ENCODE data around the gene FANCC. TPM values are rescaled to one million over a fixed set of nuclear protein-coding genes. Genes with fewer than 3 reads are reported as not detected.

FANCC gene
- total RNA-seq, 1 experiment from 2014 or later: 25.3 TPM

- POLR2A ChIA-PET (ENCODE audit: low non-redundant PET): no interaction called here
- no peak for DNase-seq (ENCODE audit: low spot score)
- Histone ChIP-seq H3K27ac (ENCODE audit: low read depth, low read length, poor library complexity, severe bottlenecking) (no peak overlapping the region), H3K36me3 (ENCODE audit: insufficient read depth, low read length, poor library complexity, severe bottlenecking) (peaks cover 7% of the 10 kb centered on the region), H3K4me1 (ENCODE audit: insufficient read depth, low read length, poor library complexity, severe bottlenecking) (no peaks in the 10 kb centered on the region), H3K9me3 (ENCODE audit: low read depth, low read length, poor library complexity, severe bottlenecking) (no peaks in the 10 kb centered on the region), H3K4me3 (ENCODE audit: low read depth, low read length, poor library complexity, severe bottlenecking) (no peak overlapping the region), H3K27me3 (replicated peaks; ENCODE audit: insufficient read depth, low read depth, low read length, poor library complexity) (no peaks in the 10 kb centered on the region)
- no TSS peak for BruUV-seq (replicated peaks)
- CTCF ChIA-PET: no interaction called here
- intact Hi-C loops (cut with micrococcal nuclease; ENCODE audit: unreplicated experiment): no loop called here
- TF ChIP-seq CTCF (conservative IDR thresholded peaks at IDR 0.05; ENCODE audit: low read depth, low read length) (no peak), EZH2 (IDR thresholded peaks at IDR 0.05; ENCODE audit: borderline replicate concordance, low read depth, low read length, poor library complexity, severe bottlenecking) (no peak)
Observed at GRCh38 chr9:95100071-95100627, 217.4 kb downstream of the FANCC start.

GRCh38 chr9:95099321-95100070, 218.0 kb downstream of the FANCC start:
- intact Hi-C loops (cut with micrococcal nuclease; ENCODE audit: unreplicated experiment): no loop called here
- TF ChIP-seq CTCF (conservative IDR thresholded peaks at IDR 0.05; ENCODE audit: low read depth, low read length) (no peak), EZH2 (IDR thresholded peaks at IDR 0.05; ENCODE audit: borderline replicate concordance, low read depth, low read length, poor library complexity, severe bottlenecking) (no peak)

GRCh38 chr9:95098391-95098921, 219.1 kb downstream of the FANCC start:
- no peak overlapping the region for H3K27ac ChIP-seq (ENCODE audit: low read depth, low read length, poor library complexity, severe bottlenecking)
- POLR2A ChIA-PET (ENCODE audit: low non-redundant PET): no interaction called here
- no peak for TF ChIP-seq EZH2 (IDR thresholded peaks at IDR 0.05; ENCODE audit: borderline replicate concordance, low read depth, low read length, poor library complexity, severe bottlenecking)
- TF ChIP-seq CTCF (conservative IDR thresholded peaks at IDR 0.05; ENCODE audit: low read depth, low read length): no peak
- DNase-seq (ENCODE audit: low spot score): no peak
- intact Hi-C loops (cut with micrococcal nuclease; ENCODE audit: unreplicated experiment): no loop called here
- H3K27me3 ChIP-seq (replicated peaks; ENCODE audit: insufficient read depth, low read depth, low read length, poor library complexity): no peaks in the 10 kb centered on the region
- H3K4me3 ChIP-seq (ENCODE audit: low read depth, low read length, poor library complexity, severe bottlenecking): no peak overlapping the region
- no peaks in the 10 kb centered on the region for H3K4me1 ChIP-seq (ENCODE audit: insufficient read depth, low read length, poor library complexity, severe bottlenecking)
- peaks cover 7% of the 10 kb centered on the region for H3K36me3 ChIP-seq (ENCODE audit: insufficient read depth, low read length, poor library complexity, severe bottlenecking)
- H3K9me3 ChIP-seq (ENCODE audit: low read depth, low read length, poor library complexity, severe bottlenecking): no peaks in the 10 kb centered on the region
- CTCF ChIA-PET: no interaction called here
- no TSS peak for BruUV-seq (replicated peaks)

More at GRCh38 chr9:95099321-95100070, 218.0 kb downstream of the FANCC start:
- H3K27ac ChIP-seq (ENCODE audit: low read depth, low read length, poor library complexity, severe bottlenecking): no peak overlapping the region
- peaks cover 7% of the 10 kb centered on the region for H3K36me3 ChIP-seq (ENCODE audit: insufficient read depth, low read length, poor library complexity, severe bottlenecking)
- ChIA-PET POLR2A (ENCODE audit: low non-redundant PET) (no interaction called here), CTCF (no interaction called here)
- no peaks in the 10 kb centered on the region for H3K9me3 ChIP-seq (ENCODE audit: low read depth, low read length, poor library complexity, severe bottlenecking)
- BruUV-seq (replicated peaks): no TSS peak
- no peaks in the 10 kb centered on the region for H3K27me3 ChIP-seq (replicated peaks; ENCODE audit: insufficient read depth, low read depth, low read length, poor library complexity)
- no peak for DNase-seq (ENCODE audit: low spot score)
- no peak overlapping the region for H3K4me3 ChIP-seq (ENCODE audit: low read depth, low read length, poor library complexity, severe bottlenecking)
- no peaks in the 10 kb centered on the region for H3K4me1 ChIP-seq (ENCODE audit: insufficient read depth, low read length, poor library complexity, severe bottlenecking)
